NK-92 (cell line): Measurements from ENCODE around the gene PGBD1.

ENCODE experiments used
- DNase-seq: peaks from one replicate; lab custom pipeline; 2025; ENCODE audit not compliant: unreplicated experiment; lab: John Stamatoyannopoulos, UW

The PGBD1 gene, protein sequence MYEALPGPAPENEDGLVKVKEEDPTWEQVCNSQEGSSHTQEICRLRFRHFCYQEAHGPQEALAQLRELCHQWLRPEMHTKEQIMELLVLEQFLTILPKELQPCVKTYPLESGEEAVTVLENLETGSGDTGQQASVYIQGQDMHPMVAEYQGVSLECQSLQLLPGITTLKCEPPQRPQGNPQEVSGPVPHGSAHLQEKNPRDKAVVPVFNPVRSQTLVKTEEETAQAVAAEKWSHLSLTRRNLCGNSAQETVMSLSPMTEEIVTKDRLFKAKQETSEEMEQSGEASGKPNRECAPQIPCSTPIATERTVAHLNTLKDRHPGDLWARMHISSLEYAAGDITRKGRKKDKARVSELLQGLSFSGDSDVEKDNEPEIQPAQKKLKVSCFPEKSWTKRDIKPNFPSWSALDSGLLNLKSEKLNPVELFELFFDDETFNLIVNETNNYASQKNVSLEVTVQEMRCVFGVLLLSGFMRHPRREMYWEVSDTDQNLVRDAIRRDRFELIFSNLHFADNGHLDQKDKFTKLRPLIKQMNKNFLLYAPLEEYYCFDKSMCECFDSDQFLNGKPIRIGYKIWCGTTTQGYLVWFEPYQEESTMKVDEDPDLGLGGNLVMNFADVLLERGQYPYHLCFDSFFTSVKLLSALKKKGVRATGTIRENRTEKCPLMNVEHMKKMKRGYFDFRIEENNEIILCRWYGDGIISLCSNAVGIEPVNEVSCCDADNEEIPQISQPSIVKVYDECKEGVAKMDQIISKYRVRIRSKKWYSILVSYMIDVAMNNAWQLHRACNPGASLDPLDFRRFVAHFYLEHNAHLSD

GRCh38 chr6:28281288-28282064 is at the start of gene PGBD1:
PGBD1 (plus strand) TSS chr6:28281572; CDS start chr6:28283814, 2,242 bp downstream.
- DNase-seq: no peak

DNA sequence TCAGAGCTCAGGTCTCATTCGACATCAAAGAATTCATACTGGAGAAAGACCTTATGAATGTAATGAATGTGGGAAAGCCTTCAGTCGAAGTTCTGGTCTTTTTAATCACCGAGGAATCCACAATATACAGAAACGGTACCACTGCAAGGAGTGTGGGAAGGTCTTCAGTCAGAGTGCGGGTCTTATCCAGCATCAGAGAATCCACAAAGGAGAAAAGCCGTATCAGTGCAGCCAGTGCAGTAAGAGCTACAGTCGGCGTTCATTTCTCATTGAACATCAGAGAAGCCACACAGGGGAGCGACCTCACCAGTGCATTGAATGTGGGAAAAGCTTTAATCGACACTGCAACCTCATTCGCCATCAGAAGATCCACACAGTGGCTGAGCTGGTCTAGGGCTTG is 48.6 kb upstream of the PGBD1 start:
- DNase-seq: no peak

DNA sequence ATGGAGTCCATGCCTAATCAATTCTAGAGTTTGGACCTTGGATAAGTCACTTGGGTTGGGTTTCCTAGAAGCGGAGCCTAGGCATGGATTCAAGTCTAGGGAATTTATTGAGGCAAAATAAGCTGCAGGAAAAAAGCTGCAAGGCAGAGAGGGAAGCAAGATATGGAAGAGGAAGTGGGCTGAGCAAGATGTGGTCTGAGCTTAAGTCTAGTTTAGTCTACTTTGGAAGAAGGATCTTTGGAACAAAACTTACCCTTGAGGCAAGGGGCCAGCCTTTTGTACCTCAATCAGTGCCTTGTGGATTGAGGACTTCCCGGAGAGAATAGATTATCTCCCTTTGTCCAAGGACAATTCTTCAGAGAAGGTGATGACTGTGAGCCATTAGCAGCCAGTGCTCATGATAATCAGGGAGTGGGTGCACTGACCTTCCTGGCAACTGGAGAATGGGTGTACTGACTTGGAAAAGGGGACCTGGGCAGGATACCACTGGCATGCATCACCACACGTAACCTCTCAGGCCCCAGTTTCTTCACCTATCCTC is 45.4 kb upstream of the PGBD1 start:
- DNase-seq: no peak

DNA sequence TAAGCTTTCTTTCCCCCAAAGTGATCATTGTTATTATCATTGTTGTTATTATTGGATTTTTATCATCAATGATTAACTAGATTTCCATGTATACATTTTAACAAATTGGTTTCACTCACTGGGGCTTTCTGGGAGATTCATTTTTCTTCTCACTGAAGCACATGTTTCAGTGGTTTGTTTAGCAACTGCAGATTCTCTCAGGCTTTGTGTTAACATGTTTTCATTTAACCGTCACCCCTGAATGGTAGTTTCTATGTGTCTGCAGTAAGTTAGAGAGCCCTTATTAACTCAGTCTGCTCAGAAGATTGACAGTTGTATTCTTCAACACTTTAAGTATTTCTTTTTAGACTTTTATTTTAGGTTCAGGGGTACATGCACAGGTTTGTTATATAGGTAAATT is 41.7 kb upstream of the PGBD1 start:
- DNase-seq: no peak

GRCh38 chr6:28240471-28240870 is 40.9 kb upstream of the PGBD1 start:
- DNase-seq: no peak

- DNase-seq: no peak
Measured at GRCh38 chr6:28243946-28244345, 37.4 kb upstream of the PGBD1 start.

DNA sequence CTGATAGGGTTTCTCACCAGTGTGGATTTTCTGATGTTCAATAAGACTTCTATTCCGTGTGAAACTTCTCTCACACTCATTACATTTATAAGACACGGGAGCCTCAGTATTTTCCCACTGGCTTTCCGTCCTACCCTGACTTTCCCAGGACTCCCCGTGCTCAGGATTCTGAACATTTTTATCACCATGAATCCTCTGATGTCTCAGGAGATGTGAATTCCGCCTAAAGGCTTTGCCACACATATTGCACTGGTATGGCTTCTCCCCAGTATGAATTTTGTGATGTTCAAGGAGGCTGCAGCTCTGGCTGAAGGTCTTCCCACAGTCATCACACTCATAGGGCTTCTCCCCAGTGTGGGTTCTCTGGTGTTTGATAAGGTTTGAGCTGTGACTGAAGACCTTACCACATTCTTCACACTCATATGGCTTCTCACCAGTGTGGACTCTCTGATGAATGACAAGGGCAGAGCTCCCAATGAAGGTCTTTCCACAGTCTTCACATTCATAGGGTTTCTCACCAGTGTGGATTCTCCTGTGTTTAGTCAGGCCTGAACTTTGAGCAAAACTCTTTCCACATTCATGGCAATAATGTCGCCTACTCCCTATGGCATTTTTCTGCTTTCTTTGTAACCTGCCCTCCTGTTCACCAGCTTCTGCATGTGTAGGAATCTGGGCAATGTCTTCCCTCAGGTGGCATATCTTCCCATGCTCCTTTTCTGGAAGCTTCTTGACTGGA is 36.0 kb upstream of the PGBD1 start:
- DNase-seq: no peak

- DNase-seq: no peak
Measured at GRCh38 chr6:28248916-28249315, 32.5 kb upstream of the PGBD1 start.

DNA sequence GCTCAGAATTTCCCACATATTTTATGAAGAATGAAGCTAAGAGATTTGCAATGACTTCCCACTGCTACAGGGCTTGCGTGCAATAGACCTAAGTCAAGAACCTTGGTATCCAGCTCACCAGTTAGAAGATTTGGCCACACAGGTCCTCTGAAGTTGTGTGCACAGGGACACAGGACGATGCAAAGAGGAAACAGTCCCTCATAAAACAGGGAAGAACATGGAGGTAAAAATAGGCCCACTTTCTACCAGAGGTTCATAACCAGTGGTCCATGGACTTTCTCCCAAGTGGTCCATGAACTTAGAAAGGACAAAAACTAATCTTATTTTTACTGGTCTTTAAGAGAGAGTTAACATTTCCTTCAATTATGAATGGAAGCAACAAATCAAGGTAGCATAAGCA is 30.6 kb upstream of the PGBD1 start:
- no peak for DNase-seq

- DNase-seq: no peak
Measured at GRCh38 chr6:28251661-28252008, 29.7 kb upstream of the PGBD1 start.

- no peak for DNase-seq
Measured at GRCh38 chr6:28252009-28252975, 29.1 kb upstream of the PGBD1 start, which contains the start of gene ZKSCAN4. ZKSCAN4 (minus strand) TSS chr6:28252269; CDS start chr6:28251980, 289 bp downstream.

- DNase-seq: no peak
Measured at GRCh38 chr6:28254121-28254519, 27.3 kb upstream of the PGBD1 start.

GRCh38 chr6:28257042-28257441 is 24.3 kb upstream of the PGBD1 start:
- no peak for DNase-seq

GRCh38 chr6:28258877-28259777 is 22.2 kb upstream of the PGBD1 start, which contains the start of gene NKAPL:
NKAPL (plus strand) TSS chr6:28259297; CDS start chr6:28259372, 75 bp downstream.
- DNase-seq: no peak

DNA sequence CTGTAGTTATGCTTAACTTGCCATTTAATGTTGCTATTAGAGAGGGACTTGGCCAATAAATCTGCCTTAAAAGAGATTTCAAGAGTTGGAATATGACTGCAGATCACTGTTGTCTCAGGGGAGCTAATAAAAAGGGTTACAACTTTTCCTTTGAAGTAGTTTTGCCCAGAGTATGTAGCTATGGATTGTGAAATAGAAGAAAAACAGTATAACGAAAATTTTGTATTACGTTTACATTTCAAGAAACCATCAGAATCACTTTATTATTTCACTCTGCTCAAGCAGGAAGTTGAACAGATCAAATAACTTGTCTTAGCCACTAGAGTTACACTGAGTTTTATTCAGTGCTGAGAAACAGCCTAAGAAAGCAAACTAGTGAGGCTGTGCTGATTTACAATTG is 17.4 kb upstream of the PGBD1 start:
- no peak for DNase-seq

GRCh38 chr6:28264834-28265401 is 16.5 kb upstream of the PGBD1 start:
- DNase-seq: no peak

- no peak for DNase-seq
Measured at GRCh38 chr6:28266563-28266961, 14.8 kb upstream of the PGBD1 start.
